H9 (cell line): Measurements from ENCODE around the gene LHX4. TPM values are rescaled to one million over a fixed set of nuclear protein-coding genes. Genes with fewer than 3 reads are reported as not detected.

ENCODE experiments used
- DNase-seq: peaks from one replicate; pipeline ENCODE4 v3.0.0-alpha.2; 2017
- H2AFZ ChIP-seq: one replicate; pipeline ENCODE4 v1.6.1; 2013; ENCODE audit warnings: mild to moderate bottlenecking, low read length, control low read depth, moderate library complexity
- H2AK5ac ChIP-seq: 2 replicates; pipeline ENCODE4 v1.6.1; 2013; ENCODE audit warnings: low read length, control low read depth, mixed read lengths; ENCODE audit not compliant: insufficient read length
- H2BK120ac ChIP-seq: one replicate; pipeline ENCODE4 v1.6.1; 2013; ENCODE audit warnings: low read depth, mild to moderate bottlenecking, low read length, control low read depth, inconsistent platforms; ENCODE audit not compliant: poor library complexity, severe bottlenecking
- H2BK12ac ChIP-seq: 2 replicates; pipeline ENCODE4 v1.6.1; 2013; ENCODE audit warnings: low read length, control low read depth, mixed read lengths, low read depth; ENCODE audit not compliant: insufficient read length
- H2BK15ac ChIP-seq: 2 replicates; pipeline ENCODE4 v1.6.1; 2013; ENCODE audit warnings: low read depth, low read length, control low read depth
- H2BK20ac ChIP-seq: one replicate; pipeline ENCODE4 v1.6.1; 2013; ENCODE audit warnings: low read depth, mild to moderate bottlenecking, low read length, control low read depth, inconsistent platforms; ENCODE audit not compliant: poor library complexity, severe bottlenecking
- H2BK5ac ChIP-seq: 2 replicates; pipeline ENCODE4 v1.6.1; 2013; ENCODE audit warnings: low read length, control low read depth, mixed read lengths; ENCODE audit not compliant: insufficient read length
- H3K14ac ChIP-seq: 2 replicates; pipeline ENCODE4 v1.6.1; 2013; ENCODE audit warnings: low read length, control low read depth; ENCODE audit not compliant: insufficient read depth
- H3K18ac ChIP-seq: 2 replicates; pipeline ENCODE4 v1.6.1; 2013; ENCODE audit warnings: low read depth, mild to moderate bottlenecking, mixed read lengths, low read length, control low read depth; ENCODE audit not compliant: insufficient read length
- H3K23ac ChIP-seq: 2 replicates; pipeline ENCODE4 v1.6.1; 2013; ENCODE audit warnings: low read length, control low read depth, mixed read lengths, low read depth; ENCODE audit not compliant: insufficient read length
- H3K23me2 ChIP-seq: 2 replicates; pipeline ENCODE4 v1.6.1; 2013; ENCODE audit warnings: low read depth, mild to moderate bottlenecking, mixed read lengths, low read length, control low read depth; ENCODE audit not compliant: insufficient read length, poor library complexity, severe bottlenecking
- H3K27ac ChIP-seq: 2 replicates; pipeline ENCODE4 v1.5.1; 2013; ENCODE audit warnings: low read length, control low read depth, mixed read lengths, low read depth; ENCODE audit not compliant: insufficient read length
- H3K27me3 ChIP-seq: 2 replicates; pipeline ENCODE4 v1.6.1; 2013; ENCODE audit warnings: low read length, control low read depth, inconsistent platforms; ENCODE audit not compliant: insufficient read depth
- H3K4ac ChIP-seq: 2 replicates; pipeline ENCODE4 v1.6.1; 2013; ENCODE audit warnings: low read depth, mild to moderate bottlenecking, control low read depth, inconsistent platforms, low read length, moderate library complexity
- H3K4me1 ChIP-seq: 2 replicates; pipeline ENCODE4 v1.6.1; 2013; ENCODE audit warnings: low read length, control low read depth, inconsistent platforms; ENCODE audit not compliant: insufficient read depth
- H3K4me2 ChIP-seq: 2 replicates; pipeline ENCODE4 v1.6.1; 2013; ENCODE audit warnings: low read length, control low read depth, mixed read lengths; ENCODE audit not compliant: insufficient read length, insufficient read depth
- H3K56ac ChIP-seq: 2 replicates; pipeline ENCODE4 v1.6.1; 2013; ENCODE audit warnings: low read depth, mild to moderate bottlenecking, mixed read lengths, low read length, control low read depth; ENCODE audit not compliant: insufficient read length
- H3K79me1 ChIP-seq: 2 replicates; pipeline ENCODE4 v1.6.1; 2013; ENCODE audit warnings: low read depth, mild to moderate bottlenecking, moderate library complexity, low read length, control low read depth, inconsistent platforms; ENCODE audit not compliant: insufficient read depth, poor library complexity, severe bottlenecking
- H3K79me2 ChIP-seq: 2 replicates; pipeline ENCODE4 v1.6.1; 2013; ENCODE audit warnings: low read length, control low read depth, inconsistent platforms; ENCODE audit not compliant: insufficient read depth
- H3K9ac ChIP-seq: 2 replicates; pipeline ENCODE4 v1.6.1; 2013; ENCODE audit warnings: low read length, control low read depth, mixed read lengths; ENCODE audit not compliant: insufficient read length; ENCODE audit errors: extremely low read depth
- H3K9me3 ChIP-seq: one replicate; pipeline ENCODE4 v1.6.1; 2013; ENCODE audit warnings: low read depth, low read length, inconsistent platforms; ENCODE audit not compliant: control insufficient read depth
- H3T11ph ChIP-seq: one replicate; pipeline ENCODE4 v1.6.1; 2013; ENCODE audit warnings: mild to moderate bottlenecking, low read length, control low read depth, inconsistent platforms
- H4K20me1 ChIP-seq: one replicate; pipeline ENCODE4 v1.6.1; 2013; ENCODE audit not compliant: control insufficient read depth, insufficient read length, insufficient read depth
- H4K5ac ChIP-seq: 2 replicates; pipeline ENCODE4 v1.6.1; 2013; ENCODE audit warnings: low read depth, mild to moderate bottlenecking, mixed read lengths, low read length, control low read depth; ENCODE audit not compliant: insufficient read length
- H4K8ac ChIP-seq: replicated peaks from 2 replicates; pipeline ENCODE4 v1.6.1; 2013; ENCODE audit warnings: low read length, control low read depth, mixed read lengths, low read depth; ENCODE audit not compliant: insufficient read length
- H4K91ac ChIP-seq: 2 replicates; pipeline ENCODE4 v1.6.1; 2013; ENCODE audit warnings: low read depth, mild to moderate bottlenecking, moderate library complexity, mixed read lengths, low read length, control low read depth; ENCODE audit not compliant: insufficient read length
- H3K27ac Mint-ChIP-seq, 3 experiments: 2 replicates in 2 of 3; 3 replicates in 1 of 3; pipeline ENCODE4 v1.8.0; 2020 to 2021; ENCODE audit warnings: mixed read lengths in 3 of 3, mild to moderate bottlenecking in 1 of 3, moderate library complexity in 1 of 3
- H3K27me3 Mint-ChIP-seq: 2 replicates; pipeline ENCODE4 v1.8.0; 2021; ENCODE audit warnings: low read depth, mild to moderate bottlenecking, moderate library complexity, mixed read lengths
- H3K36me3 Mint-ChIP-seq, 3 experiments: 2 replicates in 2 of 3; 3 replicates in 1 of 3; pipeline ENCODE4 v1.8.0; 2020 to 2021; ENCODE audit warnings: low read depth in 3 of 3, mixed read lengths in 3 of 3; ENCODE audit not compliant: insufficient read depth in 1 of 3
- H3K4me1 Mint-ChIP-seq, 2 experiments: 2 replicates each; pipeline ENCODE4 v1.8.0; 2020; ENCODE audit warnings: mixed read lengths in 2 of 2
- H3K4me3 Mint-ChIP-seq, 2 experiments: 2 replicates in 1 of 2; 3 replicates in 1 of 2; pipeline ENCODE4 v1.8.0; 2020 to 2021; ENCODE audit warnings: mild to moderate bottlenecking in 2 of 2, mixed read lengths in 2 of 2, moderate library complexity in 1 of 2
- H3K9me3 Mint-ChIP-seq, 2 experiments: 2 replicates in 1 of 2; 3 replicates in 1 of 2; pipeline ENCODE4 v1.8.0; 2020; ENCODE audit warnings: mild to moderate bottlenecking in 2 of 2, mixed read lengths in 2 of 2, moderate library complexity in 1 of 2
- WGBS: extraction: QIAGEN DNeasy Blood & Tissue Kit; methylation state at CpG from one replicate; pipeline ENCODE4 v1.1.7; 2013; ENCODE audit warnings: missing lambda C conversion rate, low lambda C conversion rate, mixed read lengths; ENCODE audit not compliant: insufficient read length; ENCODE audit errors: extremely low coverage; 5-methylcytosine and 5-hydroxymethylcytosine counted together
- total RNA-seq: library from RNA; stranded (reverse); gene quantifications from 2 replicates; pipeline ENCODE4 v1.2.1, GENCODE V29; 2021
- TF ChIP-seq, protein P1 (sequence below): fragments of 200-600 bp; sonication (generic); conservative IDR thresholded peaks from 3 replicates; pipeline ENCODE4 v1.8.0; 2021; ENCODE audit warnings: antibody characterized with exemption, mild to moderate bottlenecking

The LHX4 gene
- total RNA-seq, 1 experiment from 2014 or later = 1.9 TPM

DNA sequence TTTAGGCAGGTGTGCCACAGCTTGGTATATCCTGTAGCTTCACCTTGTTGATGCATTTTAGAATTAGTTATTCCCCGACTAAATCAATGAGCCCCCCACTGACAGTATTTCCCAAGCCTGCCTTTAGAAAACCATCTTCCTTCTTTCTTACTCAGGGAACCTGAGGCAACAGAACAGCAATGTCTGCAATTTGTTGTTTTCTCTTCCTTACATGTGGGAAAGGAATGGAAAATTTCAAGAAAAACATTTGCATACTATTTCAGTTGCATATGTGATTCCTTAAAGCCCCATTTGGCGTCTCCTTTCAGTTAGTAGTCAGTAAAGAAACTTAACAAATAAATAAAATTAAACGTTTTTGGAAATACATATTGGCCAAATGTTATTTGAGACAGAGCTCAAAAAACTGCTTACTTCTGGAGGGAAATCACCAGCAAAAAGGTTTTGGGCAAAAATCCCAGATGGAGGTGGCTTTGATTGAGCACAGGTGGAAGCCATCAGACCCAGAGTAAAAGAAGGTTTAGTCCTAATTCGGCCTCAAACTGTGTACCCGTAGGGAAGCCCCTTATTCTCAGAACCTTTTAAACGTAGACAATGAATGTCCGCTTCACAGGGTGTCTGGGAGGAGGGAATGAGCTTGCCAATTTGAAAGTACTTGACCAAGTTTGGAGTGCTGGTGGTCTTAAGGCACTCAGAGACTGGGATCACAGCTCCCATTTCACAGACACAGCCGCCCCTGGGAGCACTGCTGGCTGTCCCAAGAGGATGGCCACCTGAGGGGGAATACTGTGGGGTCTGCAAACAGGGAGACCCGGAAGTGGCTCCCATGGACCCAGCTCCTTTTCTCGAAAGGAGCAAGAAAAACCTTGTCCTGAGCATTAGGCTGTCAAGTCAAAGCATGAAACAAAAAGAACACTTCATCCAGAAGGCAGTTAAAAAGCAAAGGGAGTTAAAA lies 9.4 kb downstream of the LHX4 start:
- H3K23me2 ChIP-seq = peaks cover 20% of the 10 kb centered on the region
- H4K8ac ChIP-seq = no peak overlapping the region
- H3K9me3 ChIP-seq = no peaks in the 10 kb centered on the region
- no peak overlapping the region for H2AFZ ChIP-seq
- H3K36me3 Mint-ChIP-seq = no peaks in the 10 kb centered on the region
- no peak overlapping the region for H4K5ac ChIP-seq
- no peak overlapping the region for H3K9ac ChIP-seq
- H3K27me3 Mint-ChIP-seq = peaks cover 72% of the 10 kb centered on the region
- no peak overlapping the region for H3K18ac ChIP-seq
- H4K20me1 ChIP-seq = no peaks in the 10 kb centered on the region
- H3K27ac Mint-ChIP-seq = peak overlapping the region in 2 of 3 experiments; percentile 98 to 99; a peak in 5 of 7 replicates
- TF ChIP-seq, protein P1, sequence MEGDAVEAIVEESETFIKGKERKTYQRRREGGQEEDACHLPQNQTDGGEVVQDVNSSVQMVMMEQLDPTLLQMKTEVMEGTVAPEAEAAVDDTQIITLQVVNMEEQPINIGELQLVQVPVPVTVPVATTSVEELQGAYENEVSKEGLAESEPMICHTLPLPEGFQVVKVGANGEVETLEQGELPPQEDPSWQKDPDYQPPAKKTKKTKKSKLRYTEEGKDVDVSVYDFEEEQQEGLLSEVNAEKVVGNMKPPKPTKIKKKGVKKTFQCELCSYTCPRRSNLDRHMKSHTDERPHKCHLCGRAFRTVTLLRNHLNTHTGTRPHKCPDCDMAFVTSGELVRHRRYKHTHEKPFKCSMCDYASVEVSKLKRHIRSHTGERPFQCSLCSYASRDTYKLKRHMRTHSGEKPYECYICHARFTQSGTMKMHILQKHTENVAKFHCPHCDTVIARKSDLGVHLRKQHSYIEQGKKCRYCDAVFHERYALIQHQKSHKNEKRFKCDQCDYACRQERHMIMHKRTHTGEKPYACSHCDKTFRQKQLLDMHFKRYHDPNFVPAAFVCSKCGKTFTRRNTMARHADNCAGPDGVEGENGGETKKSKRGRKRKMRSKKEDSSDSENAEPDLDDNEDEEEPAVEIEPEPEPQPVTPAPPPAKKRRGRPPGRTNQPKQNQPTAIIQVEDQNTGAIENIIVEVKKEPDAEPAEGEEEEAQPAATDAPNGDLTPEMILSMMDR = no peak
- H3K79me1 ChIP-seq = no peaks in the 10 kb centered on the region
- H3K9me3 Mint-ChIP-seq = peaks cover 0 to 3% of the 10 kb centered on the region in 2 experiments; a peak in 1 of 5 replicates
- H3K27ac ChIP-seq = no peak overlapping the region
- DNase-seq = no peak
- H2BK120ac ChIP-seq = no peak overlapping the region
- no peak overlapping the region for H2AK5ac ChIP-seq
- H2BK15ac ChIP-seq = no peak overlapping the region
- no peaks in the 10 kb centered on the region for H3K79me2 ChIP-seq
- WGBS = no CpG with 5 or more reads among the region's 10 CpGs
- no peak overlapping the region for H3K56ac ChIP-seq
- no peak overlapping the region for H2BK5ac ChIP-seq
- H3K4me1 ChIP-seq = peaks cover 11% of the 10 kb centered on the region
- H2BK20ac ChIP-seq = no peak overlapping the region
- no peak overlapping the region for H2BK12ac ChIP-seq
- peaks cover 68 to 87% of the 10 kb centered on the region in 2 experiments for H3K4me1 Mint-ChIP-seq
- H3K4me2 ChIP-seq = peak overlapping the region; percentile 9
- H4K91ac ChIP-seq = no peak overlapping the region
- no peak overlapping the region for H3K14ac ChIP-seq
- H3K4ac ChIP-seq = no peak overlapping the region
- no peak overlapping the region for H3T11ph ChIP-seq
- H3K4me3 Mint-ChIP-seq = peak overlapping the region; percentile 17 to 66; a peak in 4 of 5 replicates
- H3K27me3 ChIP-seq = peaks cover 31% of the 10 kb centered on the region; the same call in 1 of the 2 replicates
- H3K23ac ChIP-seq = no peak overlapping the region
